IMR-90 (cell line): Measurements from ENCODE around the gene PALM. TPM values are rescaled to one million over a fixed set of nuclear protein-coding genes. Genes with fewer than 3 reads are reported as not detected.

ENCODE experiments used
- ATAC-seq: fragments of 200-7000 bp; cut with Tn5 transposase; 2 replicates; pipeline ENCODE4 v1.9.1; 2020; ENCODE audit warnings: low read depth, mild to moderate bottlenecking, moderate library complexity
- BruUV-seq: library from RNA; stranded (reverse); fragments of 400-500 nt; replicated peaks from 2 replicates; lab custom pipeline; 2021; lab: Mats Ljungman, UMichigan
- CTCF ChIA-PET: fragments of 300-600 bp; formaldehyde crosslinking; extraction: SDS; loops from one replicate; lab custom pipeline; 2021; ENCODE audit warnings: antibody characterized with exemption; lab: Yijun Ruan, JAX
- POLR2A ChIA-PET: fragments of 300-600 bp; sonication (Branson Sonifier 250); formaldehyde crosslinking; loops from one replicate; lab custom pipeline; 2022; ENCODE audit warnings: antibody characterized with exemption; ENCODE audit not compliant: unreplicated experiment; lab: Charles Lee
- DNase-seq: peaks from one replicate; pipeline ENCODE4 v3.0.0; 2013
- H2AFZ ChIP-seq: replicated peaks from 2 replicates; pipeline ENCODE3; 2013; ENCODE audit warnings: low read length, mild to moderate bottlenecking; ENCODE audit not compliant: poor library complexity
- H2AK5ac ChIP-seq: 2 replicates; pipeline ENCODE4 v1.6.1; 2013; ENCODE audit warnings: low read depth, low read length, inconsistent platforms
- H2AK9ac ChIP-seq: replicated peaks from 2 replicates; pipeline ENCODE3; 2013; ENCODE audit warnings: mild to moderate bottlenecking, low read depth, low read length, moderate library complexity; ENCODE audit not compliant: poor library complexity
- H2BK120ac ChIP-seq: 2 replicates; pipeline ENCODE4 v1.6.1; 2013; ENCODE audit warnings: low read depth, low read length, inconsistent platforms
- H2BK15ac ChIP-seq: 3 replicates; pipeline ENCODE4 v1.6.1; 2013; ENCODE audit warnings: low read depth, low read length, inconsistent platforms
- H2BK20ac ChIP-seq: 2 replicates; pipeline ENCODE4 v1.6.1; 2013; ENCODE audit warnings: low read depth, mild to moderate bottlenecking, inconsistent platforms, low read length, moderate library complexity
- H2BK5ac ChIP-seq: 2 replicates; pipeline ENCODE4 v1.6.1; 2013; ENCODE audit warnings: mild to moderate bottlenecking, low read depth, low read length, inconsistent platforms; ENCODE audit not compliant: poor library complexity, severe bottlenecking
- H3K14ac ChIP-seq: replicated peaks from 2 replicates; pipeline ENCODE4 v1.6.1; 2013; ENCODE audit warnings: low read depth, low read length, inconsistent platforms
- H3K18ac ChIP-seq: 2 replicates; pipeline ENCODE4 v1.6.1; 2013; ENCODE audit warnings: low read depth, low read length, control low read depth
- H3K23ac ChIP-seq: 2 replicates; pipeline ENCODE4 v1.6.1; 2013; ENCODE audit warnings: low read depth, low read length, inconsistent platforms
- H3K27ac ChIP-seq: 2 replicates; pipeline ENCODE4 v1.5.1; 2013; ENCODE audit warnings: mild to moderate bottlenecking, control low read depth, low read length; ENCODE audit not compliant: insufficient read depth
- H3K27me3 ChIP-seq: 2 replicates; pipeline ENCODE4 v1.6.1; 2013; ENCODE audit warnings: low read length; ENCODE audit not compliant: control insufficient read depth, insufficient read depth
- H3K36me3 ChIP-seq: 2 replicates; pipeline ENCODE4 v1.6.1; 2013; ENCODE audit warnings: low read length, mixed read lengths; ENCODE audit not compliant: control insufficient read depth, insufficient read depth
- H3K4ac ChIP-seq: 2 replicates; pipeline ENCODE4 v1.6.1; 2013; ENCODE audit warnings: low read depth, low read length, inconsistent platforms
- H3K4me1 ChIP-seq: 2 replicates; pipeline ENCODE4 v1.6.1; 2013; ENCODE audit warnings: low read length, mixed read lengths; ENCODE audit not compliant: control insufficient read depth, insufficient read depth
- H3K4me2 ChIP-seq: 2 replicates; pipeline ENCODE4 v1.6.1; 2013; ENCODE audit warnings: low read depth, mild to moderate bottlenecking, control low read depth, low read length, moderate library complexity
- H3K4me3 ChIP-seq: 2 replicates; pipeline ENCODE4 v1.5.1; 2013; ENCODE audit warnings: low read depth, mild to moderate bottlenecking, control low read depth, low read length, moderate library complexity; ENCODE audit not compliant: insufficient read depth
- H3K56ac ChIP-seq: 2 replicates; pipeline ENCODE4 v1.6.1; 2013; ENCODE audit warnings: low read length, inconsistent platforms; ENCODE audit not compliant: insufficient read depth; ENCODE audit errors: extremely low read depth
- H3K79me1 ChIP-seq, 2 experiments: 2 replicates each; pipeline ENCODE4 v1.6.1; 2013; ENCODE audit warnings: low read length in 2 of 2, inconsistent platforms in 1 of 2, low read depth in 1 of 2
- H3K9ac ChIP-seq: 2 replicates; pipeline ENCODE4 v1.6.1; 2013; ENCODE audit warnings: low read depth, low read length, control low read depth
- H3K9me1 ChIP-seq: 2 replicates; pipeline ENCODE4 v1.6.1; 2013; ENCODE audit warnings: low read length, inconsistent platforms; ENCODE audit not compliant: insufficient read depth
- H3K9me3 ChIP-seq: 2 replicates; pipeline ENCODE4 v1.6.1; 2013; ENCODE audit warnings: low read length; ENCODE audit not compliant: control insufficient read depth, insufficient read depth
- H4K20me1 ChIP-seq: 2 replicates; pipeline ENCODE4 v1.6.1; 2013; ENCODE audit warnings: low read length, inconsistent platforms; ENCODE audit not compliant: insufficient read depth
- H4K5ac ChIP-seq: 2 replicates; pipeline ENCODE4 v1.6.1; 2013; ENCODE audit warnings: mild to moderate bottlenecking, low read depth, low read length, control low read depth
- H4K8ac ChIP-seq, 2 experiments: 2 replicates each; pipeline ENCODE4 v1.6.1; 2013; ENCODE audit warnings: low read depth in 2 of 2, low read length in 2 of 2, control low read depth in 1 of 2, inconsistent platforms in 1 of 2
- H4K91ac ChIP-seq: 2 replicates; pipeline ENCODE4 v1.6.1; 2013; ENCODE audit warnings: low read depth, low read length, inconsistent platforms; ENCODE audit not compliant: insufficient read depth
- BHLHE40 ChIP-seq: fragments of 150-350 bp; IDR thresholded peaks from 2 replicates; pipeline ENCODE4 v1.6.1; 2016; ENCODE audit warnings: mild to moderate bottlenecking, low read depth, low read length
- CEBPB ChIP-seq: IDR thresholded peaks from 2 replicates; pipeline ENCODE4 v1.6.1; 2012; ENCODE audit warnings: low read depth, low read length, improper control_type of control experiment
- CHD1 ChIP-seq: IDR thresholded peaks from 2 replicates; pipeline ENCODE4 v1.6.1; 2012; ENCODE audit warnings: low read depth, low read length, improper control_type of control experiment
- FOS ChIP-seq: fragments of 150-350 bp; IDR thresholded peaks from 2 replicates; pipeline ENCODE4 v1.6.1; 2016; ENCODE audit warnings: low read depth, low read length
- MAFK ChIP-seq: IDR thresholded peaks from 2 replicates; pipeline ENCODE4 v1.6.1; 2012; ENCODE audit warnings: low read depth, low read length, improper control_type of control experiment
- MAZ ChIP-seq: IDR thresholded peaks from 2 replicates; pipeline ENCODE4 v1.6.1; 2012; ENCODE audit warnings: low read depth, mild to moderate bottlenecking, low read length, improper control_type of control experiment, moderate library complexity, borderline replicate concordance
- MXI1 ChIP-seq: IDR thresholded peaks from 2 replicates; pipeline ENCODE4 v1.6.1; 2012; ENCODE audit warnings: low read depth, mild to moderate bottlenecking, low read length, moderate library complexity, borderline replicate concordance
- NFE2L2 ChIP-seq: fragments of 150-350 bp; IDR thresholded peaks from 2 replicates; pipeline ENCODE4 v1.6.1; 2016; ENCODE audit warnings: low read depth, mild to moderate bottlenecking, low read length
- POLR2A ChIP-seq: IDR thresholded peaks from 2 replicates; pipeline ENCODE4 v1.6.1; 2012; ENCODE audit warnings: mild to moderate bottlenecking, low read depth, low read length
- RAD21 ChIP-seq: IDR thresholded peaks from 2 replicates; pipeline ENCODE4 v1.6.1; 2012; ENCODE audit warnings: low read length, improper control_type of control experiment
- RCOR1 ChIP-seq: IDR thresholded peaks from 2 replicates; pipeline ENCODE4 v1.6.1; 2012; ENCODE audit warnings: mild to moderate bottlenecking, low read length, improper control_type of control experiment; ENCODE audit not compliant: insufficient replicate concordance
- RFX5 ChIP-seq: IDR thresholded peaks from 2 replicates; pipeline ENCODE4 v1.8.0; 2012; ENCODE audit warnings: low read depth, mild to moderate bottlenecking, low read length, moderate library complexity
- SMC3 ChIP-seq: fragments of 150-350 bp; IDR thresholded peaks from 2 replicates; pipeline ENCODE4 v1.6.1; 2016; ENCODE audit warnings: low read depth, mild to moderate bottlenecking, antibody characterized with exemption, low read length, moderate library complexity
- WGBS, 2 experiments: methylation state at CpG; one replicate each; pipeline versions ENCODE4 v1.1.5 to v1.1.7; 2013; ENCODE audit warnings: missing lambda C conversion rate in 2 of 2; ENCODE audit not compliant: insufficient read length in 1 of 2; ENCODE audit errors: extremely low coverage in 2 of 2; 5-methylcytosine and 5-hydroxymethylcytosine counted together
- dilution Hi-C: fragments of 300-500 bp; cut with HindIII; formaldehyde crosslinking; loops from one replicate; pipeline ENCODE4 v1.14.3; 2018; ENCODE audit warnings: low sequenced_read_pairs; ENCODE audit not compliant: unreplicated experiment
- in situ Hi-C: fragments of 300-500 bp; cut with MboI; formaldehyde crosslinking; loops from 3 replicates; pipeline ENCODE4 v1.14.3; 2019; ENCODE audit warnings: low sequenced_read_pairs, inconsistent platforms, mixed read lengths
- intact Hi-C: fragments of 100-400 bp; cut with micrococcal nuclease; formaldehyde crosslinking; loops from 2 replicates; pipeline ENCODE4 v1.10.0; 2022
- polyA plus RNA-seq, 3 experiments: library from polyadenylated mRNA; depleted of rRNA; stranded (reverse); fragments of >200 nt; gene quantifications; 2 replicates each; pipeline ENCODE4 v1.2.3, GENCODE V29; 2012; ENCODE audit warnings: low replicate concordance in 1 of 3
- total RNA-seq: library from RNA; depleted of rRNA; stranded (reverse); fragments of >200 nt; gene quantifications from 2 replicates; pipeline ENCODE4 v1.2.3, GENCODE V29; 2012
- TF ChIP-seq, protein P1 (sequence below): fragments of 150-350 bp; IDR thresholded peaks from 2 replicates; pipeline ENCODE4 v1.6.1; 2016; ENCODE audit warnings: low read depth, mild to moderate bottlenecking, low read length, moderate library complexity, borderline replicate concordance
- TF ChIP-seq, protein P2 (sequence below): fragments of 150-350 bp; IDR thresholded peaks from 2 replicates; pipeline ENCODE4 v1.6.1; 2017; ENCODE audit warnings: mild to moderate bottlenecking, antibody characterized with exemption, low read length, low read depth

Gene PALM
- total and polyA plus RNA-seq, 2 of the 4 experiments (the other 2 are of a cell fraction), result 2.2 to 7.4 TPM

DNA sequence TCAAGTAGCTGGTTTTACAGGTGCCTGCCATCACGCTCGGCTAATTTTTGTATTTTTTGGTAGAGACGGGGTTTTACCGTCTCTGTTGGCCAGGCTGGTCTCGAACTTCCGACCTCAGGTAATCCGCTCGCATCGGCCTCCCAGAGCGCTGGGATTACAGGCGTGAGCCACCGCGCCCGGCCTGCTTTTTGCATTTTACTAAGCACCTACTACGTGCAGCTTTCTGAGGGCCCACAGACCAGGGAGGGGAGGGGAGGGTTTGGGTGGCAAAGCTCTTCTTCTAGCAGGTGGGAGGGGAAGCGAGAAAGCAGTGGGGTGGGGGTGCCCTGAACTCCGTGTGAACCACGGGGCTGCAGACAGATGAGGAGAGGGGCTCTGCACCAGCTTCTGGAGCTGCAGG, 15.0 kb downstream of the PALM start:
- intact Hi-C loops, result no loop called here
- WGBS, 2 experiments, result 77% methylated on average over 6 of the region's 18 CpGs; no CpG with 5 or more reads in 1 of the 2 experiments
- peaks cover 4% of the 10 kb centered on the region; the same call in 1 of the 2 replicates for H3K4me1 ChIP-seq

More for the DNA sequence above, 15.0 kb downstream of the PALM start:
- CTCF ChIA-PET, result no interaction called here
- H3K23ac ChIP-seq, result no peak overlapping the region
- H3K9me3 ChIP-seq, result no peaks in the 10 kb centered on the region
- no peak overlapping the region for H2AK9ac ChIP-seq
- H3K14ac ChIP-seq, result no peak overlapping the region
- H3K9ac ChIP-seq, result no peak overlapping the region
- no peak for TF ChIP-seq FOS
- no peak for TF ChIP-seq MAFK
- no peak for TF ChIP-seq RCOR1
- TF ChIP-seq CEBPB, result no peak
- TF ChIP-seq POLR2A, result no peak
- TF ChIP-seq RFX5, result no peak
- TF ChIP-seq MAZ, result no peak
- TF ChIP-seq, protein P1, sequence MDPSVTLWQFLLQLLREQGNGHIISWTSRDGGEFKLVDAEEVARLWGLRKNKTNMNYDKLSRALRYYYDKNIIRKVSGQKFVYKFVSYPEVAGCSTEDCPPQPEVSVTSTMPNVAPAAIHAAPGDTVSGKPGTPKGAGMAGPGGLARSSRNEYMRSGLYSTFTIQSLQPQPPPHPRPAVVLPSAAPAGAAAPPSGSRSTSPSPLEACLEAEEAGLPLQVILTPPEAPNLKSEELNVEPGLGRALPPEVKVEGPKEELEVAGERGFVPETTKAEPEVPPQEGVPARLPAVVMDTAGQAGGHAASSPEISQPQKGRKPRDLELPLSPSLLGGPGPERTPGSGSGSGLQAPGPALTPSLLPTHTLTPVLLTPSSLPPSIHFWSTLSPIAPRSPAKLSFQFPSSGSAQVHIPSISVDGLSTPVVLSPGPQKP, result no peak
- TF ChIP-seq, protein P2, sequence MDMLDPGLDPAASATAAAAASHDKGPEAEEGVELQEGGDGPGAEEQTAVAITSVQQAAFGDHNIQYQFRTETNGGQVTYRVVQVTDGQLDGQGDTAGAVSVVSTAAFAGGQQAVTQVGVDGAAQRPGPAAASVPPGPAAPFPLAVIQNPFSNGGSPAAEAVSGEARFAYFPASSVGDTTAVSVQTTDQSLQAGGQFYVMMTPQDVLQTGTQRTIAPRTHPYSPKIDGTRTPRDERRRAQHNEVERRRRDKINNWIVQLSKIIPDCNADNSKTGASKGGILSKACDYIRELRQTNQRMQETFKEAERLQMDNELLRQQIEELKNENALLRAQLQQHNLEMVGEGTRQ, result no peak
- TF ChIP-seq MXI1, result no peak
- TF ChIP-seq RAD21, result no peak
- TF ChIP-seq SMC3, result no peak
- TF ChIP-seq BHLHE40, result no peak
- TF ChIP-seq CHD1, result no peak
- no peak for TF ChIP-seq NFE2L2
- no peak overlapping the region for H3K4ac ChIP-seq
- no peak overlapping the region for H4K91ac ChIP-seq
- H2AK5ac ChIP-seq, result no peak overlapping the region
- no peak overlapping the region for H2AFZ ChIP-seq
- H3K4me3 ChIP-seq, result no peak overlapping the region
- H3K36me3 ChIP-seq, result peaks cover 12% of the 10 kb centered on the region; the same call in 1 of the 2 replicates
- H4K20me1 ChIP-seq, result no peaks in the 10 kb centered on the region
- no peaks in the 10 kb centered on the region; a peak in 1 of 4 replicates for H3K79me1 ChIP-seq
- no peak for ATAC-seq
- DNase-seq, result no peak
- POLR2A ChIA-PET, result no interaction called here
- dilution Hi-C loops (no loop called here), in situ Hi-C loops (no loop called here)
- H2BK120ac ChIP-seq, result no peak overlapping the region
- H4K8ac ChIP-seq, result no peak overlapping the region
- H3K27me3 ChIP-seq, result peaks cover 2% of the 10 kb centered on the region; the same call in 1 of the 2 replicates
- H3K56ac ChIP-seq, result no peak overlapping the region
- no peak overlapping the region for H3K27ac ChIP-seq
- H2BK20ac ChIP-seq, result no peak overlapping the region
- BruUV-seq, result no TSS peak
- no peaks in the 10 kb centered on the region for H3K9me1 ChIP-seq
- H2BK15ac ChIP-seq, result no peak overlapping the region
- H3K18ac ChIP-seq, result no peak overlapping the region
- H2BK5ac ChIP-seq, result no peak overlapping the region
- no peak overlapping the region for H3K4me2 ChIP-seq
- no peak overlapping the region for H4K5ac ChIP-seq
